Cardiac muscle cell (in vitro differentiated cells and primary cell): ENCODE measurements around the gene ENDOV. TPM values are rescaled to one million over a fixed set of nuclear protein-coding genes. Genes with fewer than 3 reads are reported as not detected.
A peak's percentile ranks its signal among the peaks of the same experiment; 100 is the strongest.

Experiments used
- DNase-seq, 2 donors: peaks; one replicate each; pipeline versions ENCODE4 v3.0.0 to v3.0.0-alpha.2; 2010 to 2017; ENCODE audit warnings: low read depth in 1 of 2, low spot score in 1 of 2
- H3K27ac ChIP-seq: fragments of 200-600 bp; sonication (generic); 2 replicates; pipeline ENCODE4 v1.5.1; 2016
- H3K27me3 ChIP-seq: fragments of 200-600 bp; sonication (generic); 2 replicates; pipeline ENCODE4 v1.6.0; 2016; ENCODE audit warnings: control low read depth
- H3K36me3 ChIP-seq: fragments of 200-600 bp; sonication (generic); 2 replicates; pipeline ENCODE4 v1.5.1; 2016; ENCODE audit warnings: control low read depth
- H3K4me1 ChIP-seq: fragments of 200-600 bp; sonication (generic); 2 replicates; pipeline ENCODE4 v1.8.1; 2017; ENCODE audit warnings: low read depth, mild to moderate bottlenecking, mixed run types
- H3K4me3 ChIP-seq: fragments of 200-600 bp; sonication (generic); 2 replicates; pipeline ENCODE4 v1.5.1; 2016; ENCODE audit warnings: mild to moderate bottlenecking
- H3K9me3 ChIP-seq: fragments of 200-600 bp; sonication (generic); 2 replicates; pipeline ENCODE4 v1.5.1; 2017; ENCODE audit warnings: low read depth, mild to moderate bottlenecking, control low read depth
- CTCF ChIP-seq: IDR thresholded peaks from 2 replicates; pipeline ENCODE4 v1.5.1; 2012; ENCODE audit warnings: low read depth, mild to moderate bottlenecking, low read length
- polyA plus RNA-seq: library from polyadenylated mRNA; unstranded; fragments of >200 nt; fragmentation: Nextera tagmentation; extraction: Ambion mirVana; gene quantifications from 2 replicates; pipeline ENCODE4 v1.2.1, GENCODE V29; 2016
- total RNA-seq: library from RNA; depleted of rRNA; stranded (reverse); fragments of >200 nt; gene quantifications from 2 replicates; pipeline ENCODE4 v1.2.3, GENCODE V29; 2016

Gene ENDOV
- total and polyA plus RNA-seq, 2 experiments from 2014 or later: 35.4 to 38.0 TPM

- Histone ChIP-seq H3K27me3 (peaks cover 100% of the 10 kb centered on the region), H3K27ac (no peak overlapping the region), H3K4me3 (peak overlapping the region; percentile 17), H3K9me3 (no peaks in the 10 kb centered on the region), H3K36me3 (no peaks in the 10 kb centered on the region), H3K4me1 (peaks cover 3% of the 10 kb centered on the region)
- TF ChIP-seq CTCF: peak; percentile 51
- DNase-seq: peak; percentile 54 to 78
Observed at GRCh38 chr17:80477647-80478478, 62.9 kb downstream of the ENDOV start.

GRCh38 chr17:80478487-80479245 is 63.7 kb downstream of the ENDOV start:
- H3K9me3 ChIP-seq: no peaks in the 10 kb centered on the region
- peaks cover 100% of the 10 kb centered on the region for H3K27me3 ChIP-seq
- H3K27ac ChIP-seq: no peak overlapping the region
- TF ChIP-seq CTCF: no peak
- DNase-seq: no peak
- H3K36me3 ChIP-seq: no peaks in the 10 kb centered on the region
- peaks cover 3% of the 10 kb centered on the region for H3K4me1 ChIP-seq
- H3K4me3 ChIP-seq: peak overlapping the region; percentile 17

GRCh38 chr17:80479246-80479566 is 64.2 kb downstream of the ENDOV start:
- Histone ChIP-seq H3K27me3 (peaks cover 100% of the 10 kb centered on the region), H3K36me3 (no peaks in the 10 kb centered on the region), H3K4me3 (no peak overlapping the region), H3K4me1 (peaks cover 3% of the 10 kb centered on the region), H3K27ac (no peak overlapping the region), H3K9me3 (no peaks in the 10 kb centered on the region)
- TF ChIP-seq CTCF: no peak
- DNase-seq: no peak

GRCh38 chr17:80480248-80480647 is 65.3 kb downstream of the ENDOV start:
- Histone ChIP-seq H3K36me3 (no peaks in the 10 kb centered on the region), H3K4me1 (peaks cover 3% of the 10 kb centered on the region), H3K4me3 (no peak overlapping the region), H3K27ac (no peak overlapping the region), H3K27me3 (peaks cover 100% of the 10 kb centered on the region), H3K9me3 (no peaks in the 10 kb centered on the region)
- no peak for TF ChIP-seq CTCF
- DNase-seq: no peak

GRCh38 chr17:80481284-80482057 is 66.5 kb downstream of the ENDOV start:
- Histone ChIP-seq H3K27me3 (peaks cover 100% of the 10 kb centered on the region), H3K36me3 (no peaks in the 10 kb centered on the region), H3K4me3 (no peak overlapping the region), H3K27ac (no peak overlapping the region), H3K9me3 (no peaks in the 10 kb centered on the region), H3K4me1 (no peaks in the 10 kb centered on the region)
- no peak for DNase-seq
- TF ChIP-seq CTCF: no peak
